Type B pancreatic cell (in vitro differentiated cells): Measurements from ENCODE around the gene KIF4A. TPM values are rescaled to one million over a fixed set of nuclear protein-coding genes. Genes with fewer than 3 reads are reported as not detected.

Experiments
- DNase-seq: peaks from one replicate; pipeline ENCODE4 v3.0.0; 2021; ENCODE audit warnings: mixed read lengths; ENCODE audit not compliant: unreplicated experiment; ENCODE audit errors: extremely low spot score
- H3K27ac Mint-ChIP-seq: 2 replicates; pipeline ENCODE4 v1.8.0; 2021; ENCODE audit warnings: mild to moderate bottlenecking, mixed read lengths
- H3K27me3 Mint-ChIP-seq: 2 replicates; pipeline ENCODE4 v1.8.0; 2021; ENCODE audit warnings: mixed read lengths
- H3K36me3 Mint-ChIP-seq: 2 replicates; pipeline ENCODE4 v1.8.0; 2021; ENCODE audit warnings: mixed read lengths
- H3K4me1 Mint-ChIP-seq: one replicate; pipeline ENCODE4 v1.8.0; 2021; ENCODE audit warnings: mixed read lengths; ENCODE audit not compliant: unreplicated experiment
- H3K4me3 Mint-ChIP-seq: 2 replicates; pipeline ENCODE4 v1.8.0; 2021; ENCODE audit warnings: mild to moderate bottlenecking, mixed read lengths
- H3K9me3 Mint-ChIP-seq: 2 replicates; pipeline ENCODE4 v1.8.0; 2021; ENCODE audit warnings: mixed read lengths
- CTCF ChIP-seq: fragments of 200-600 bp; sonication (generic); conservative IDR thresholded peaks from 2 replicates; pipeline ENCODE4 v1.5.0; 2021; ENCODE audit warnings: antibody characterized with exemption, mild to moderate bottlenecking
- total RNA-seq: library from RNA; stranded (reverse); gene quantifications from 2 replicates; pipeline ENCODE4 v1.2.1, GENCODE V29; 2021; ENCODE audit warnings: low replicate concordance

KIF4A gene
- total RNA-seq, 1 donor from 2014 or later, result 29.8 TPM

- peaks cover 5% of the 10 kb centered on the region for H3K4me1 Mint-ChIP-seq
- no peak overlapping the region for H3K4me3 Mint-ChIP-seq
- H3K9me3 Mint-ChIP-seq, result no peaks in the 10 kb centered on the region
- H3K27ac Mint-ChIP-seq, result no peak overlapping the region
- no peaks in the 10 kb centered on the region for H3K36me3 Mint-ChIP-seq
- no peak for DNase-seq
- no peak for TF ChIP-seq CTCF
- no peaks in the 10 kb centered on the region for H3K27me3 Mint-ChIP-seq
These were observed 136.7 kb downstream of the KIF4A start for GRCh38 chrX:70426286-70427278.

- Mint-ChIP-seq H3K27ac (no peak overlapping the region), H3K4me3 (no peak overlapping the region), H3K27me3 (no peaks in the 10 kb centered on the region), H3K4me1 (peaks cover 5% of the 10 kb centered on the region), H3K9me3 (no peaks in the 10 kb centered on the region), H3K36me3 (no peaks in the 10 kb centered on the region)
- no peak for TF ChIP-seq CTCF
- DNase-seq, result no peak
These were observed 137.5 kb downstream of the KIF4A start for GRCh38 chrX:70427365-70427764.

- no peak for TF ChIP-seq CTCF
- no peaks in the 10 kb centered on the region for H3K9me3 Mint-ChIP-seq
- no peaks in the 10 kb centered on the region for H3K27me3 Mint-ChIP-seq
- H3K4me1 Mint-ChIP-seq, result no peaks in the 10 kb centered on the region
- H3K36me3 Mint-ChIP-seq, result no peaks in the 10 kb centered on the region
- no peak overlapping the region for H3K4me3 Mint-ChIP-seq
- no peak overlapping the region for H3K27ac Mint-ChIP-seq
- DNase-seq, result no peak
These were observed 139.9 kb downstream of the KIF4A start for GRCh38 chrX:70429759-70430158.

GRCh38 chrX:70432936-70433847 lies 143.3 kb downstream of the KIF4A start:
- peaks cover 18% of the 10 kb centered on the region for H3K27me3 Mint-ChIP-seq
- no peak for DNase-seq
- H3K27ac Mint-ChIP-seq, result peak overlapping the region; percentile 92
- no peaks in the 10 kb centered on the region for H3K36me3 Mint-ChIP-seq
- H3K4me3 Mint-ChIP-seq, result peak overlapping the region; percentile 95
- H3K9me3 Mint-ChIP-seq, result no peaks in the 10 kb centered on the region
- no peak for TF ChIP-seq CTCF
- no peaks in the 10 kb centered on the region for H3K4me1 Mint-ChIP-seq

GRCh38 chrX:70433848-70434351 lies 144.0 kb downstream of the KIF4A start:
- Mint-ChIP-seq H3K27ac (peak overlapping the region; percentile 92), H3K4me1 (no peaks in the 10 kb centered on the region), H3K4me3 (peak overlapping the region; percentile 95), H3K27me3 (peaks cover 24% of the 10 kb centered on the region), H3K9me3 (no peaks in the 10 kb centered on the region), H3K36me3 (no peaks in the 10 kb centered on the region)
- peak; percentile 79 for TF ChIP-seq CTCF
- DNase-seq, result no peak
